ENCODE results near the gene JAM3.

DNA sequence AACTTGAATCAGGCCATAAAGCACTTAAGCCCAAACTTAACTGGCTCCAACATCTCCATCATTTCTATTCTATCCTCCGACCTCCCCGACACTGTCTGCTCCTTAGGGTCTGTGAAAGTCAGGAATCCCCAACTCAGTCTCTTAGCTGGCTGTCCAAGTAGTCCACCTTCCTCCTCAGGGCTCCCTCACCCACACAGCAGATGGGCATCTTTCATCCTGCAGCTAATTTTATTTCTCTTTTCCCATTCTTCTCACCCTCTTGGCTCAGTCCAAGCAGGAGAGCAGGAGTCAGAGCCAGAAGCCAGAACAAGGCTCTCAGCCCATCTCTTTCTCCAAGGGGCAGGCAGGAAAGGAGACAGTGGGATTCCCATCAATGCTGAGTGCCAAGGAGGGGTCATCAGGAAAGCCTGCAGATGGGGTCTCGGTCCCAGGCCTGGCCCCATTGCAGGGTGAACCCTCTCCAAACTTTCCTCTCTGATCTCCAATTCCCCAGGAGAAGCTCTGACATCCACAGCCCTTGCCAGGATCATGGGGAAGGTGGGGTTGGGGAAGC, 40.4 kb upstream of the JAM3 start:
- TF ChIP-seq, protein P1, sequence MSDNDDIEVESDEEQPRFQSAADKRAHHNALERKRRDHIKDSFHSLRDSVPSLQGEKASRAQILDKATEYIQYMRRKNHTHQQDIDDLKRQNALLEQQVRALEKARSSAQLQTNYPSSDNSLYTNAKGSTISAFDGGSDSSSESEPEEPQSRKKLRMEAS (IDR thresholded peaks at IDR 0.05; ENCODE audit: insufficient read depth, insufficient read length) = no peak
- TF ChIP-seq, protein P2, sequence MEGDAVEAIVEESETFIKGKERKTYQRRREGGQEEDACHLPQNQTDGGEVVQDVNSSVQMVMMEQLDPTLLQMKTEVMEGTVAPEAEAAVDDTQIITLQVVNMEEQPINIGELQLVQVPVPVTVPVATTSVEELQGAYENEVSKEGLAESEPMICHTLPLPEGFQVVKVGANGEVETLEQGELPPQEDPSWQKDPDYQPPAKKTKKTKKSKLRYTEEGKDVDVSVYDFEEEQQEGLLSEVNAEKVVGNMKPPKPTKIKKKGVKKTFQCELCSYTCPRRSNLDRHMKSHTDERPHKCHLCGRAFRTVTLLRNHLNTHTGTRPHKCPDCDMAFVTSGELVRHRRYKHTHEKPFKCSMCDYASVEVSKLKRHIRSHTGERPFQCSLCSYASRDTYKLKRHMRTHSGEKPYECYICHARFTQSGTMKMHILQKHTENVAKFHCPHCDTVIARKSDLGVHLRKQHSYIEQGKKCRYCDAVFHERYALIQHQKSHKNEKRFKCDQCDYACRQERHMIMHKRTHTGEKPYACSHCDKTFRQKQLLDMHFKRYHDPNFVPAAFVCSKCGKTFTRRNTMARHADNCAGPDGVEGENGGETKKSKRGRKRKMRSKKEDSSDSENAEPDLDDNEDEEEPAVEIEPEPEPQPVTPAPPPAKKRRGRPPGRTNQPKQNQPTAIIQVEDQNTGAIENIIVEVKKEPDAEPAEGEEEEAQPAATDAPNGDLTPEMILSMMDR (IDR thresholded peaks at IDR 0.05; ENCODE audit: extremely low read depth in 1 of 2, insufficient read depth in 1 of 2, low read depth in 1 of 2, low read length in 2 of 2) = no peak
- TF ChIP-seq POLR2A (IDR thresholded peaks at IDR 0.05; ENCODE audit: low read depth, low read length) (no peak), JUN (IDR thresholded peaks at IDR 0.05; ENCODE audit: borderline replicate concordance, insufficient read depth, insufficient read length, low read depth) (no peak), EZH2 (IDR thresholded peaks at IDR 0.05; ENCODE audit: borderline replicate concordance, low read depth, low read length, severe bottlenecking) (no peak), POLR2AphosphoS5 (IDR thresholded peaks at IDR 0.05; ENCODE audit: insufficient read depth, low read depth, low read length) (no peak), GATA2 (IDR thresholded peaks at IDR 0.05; ENCODE audit: insufficient read depth, insufficient read length, low read depth, low read length) (no peak), FOS (IDR thresholded peaks at IDR 0.05; ENCODE audit: borderline replicate concordance, insufficient read depth, low read length) (no peak), MYC (IDR thresholded peaks at IDR 0.05; ENCODE audit: low read depth, low read length) (no peak)
